ENCODE data around the gene LRRTM1.

The LRRTM1 gene

DNA sequence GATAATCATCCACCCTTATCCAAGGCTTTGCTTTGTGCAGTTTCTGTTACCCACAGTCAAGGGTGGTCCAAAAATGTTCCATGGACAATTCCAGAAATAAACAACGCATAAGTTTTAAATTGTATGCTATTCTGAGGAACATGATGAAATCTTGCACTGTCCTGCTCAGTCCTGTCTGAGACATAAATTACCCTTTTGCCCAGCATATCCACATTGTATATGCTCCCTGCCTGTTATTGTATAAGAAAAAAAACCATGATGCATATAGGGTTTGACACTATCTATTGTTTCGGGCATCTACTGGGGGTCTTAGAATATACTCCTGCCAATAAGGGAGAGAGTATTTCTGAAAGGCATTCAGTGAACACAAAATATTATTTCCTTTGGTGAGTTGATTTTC, 24.0 kb downstream of the LRRTM1 start:
- in situ Hi-C loops (cut with HindIII; ENCODE audit: low sequenced_read_pairs), result no loop called here
- no peak for DNase-seq (ENCODE audit: low read depth, low spot score)
- no peak overlapping the region for H3K4me3 ChIP-seq (ENCODE audit: low read depth, low read length)
- TF ChIP-seq, protein P1, sequence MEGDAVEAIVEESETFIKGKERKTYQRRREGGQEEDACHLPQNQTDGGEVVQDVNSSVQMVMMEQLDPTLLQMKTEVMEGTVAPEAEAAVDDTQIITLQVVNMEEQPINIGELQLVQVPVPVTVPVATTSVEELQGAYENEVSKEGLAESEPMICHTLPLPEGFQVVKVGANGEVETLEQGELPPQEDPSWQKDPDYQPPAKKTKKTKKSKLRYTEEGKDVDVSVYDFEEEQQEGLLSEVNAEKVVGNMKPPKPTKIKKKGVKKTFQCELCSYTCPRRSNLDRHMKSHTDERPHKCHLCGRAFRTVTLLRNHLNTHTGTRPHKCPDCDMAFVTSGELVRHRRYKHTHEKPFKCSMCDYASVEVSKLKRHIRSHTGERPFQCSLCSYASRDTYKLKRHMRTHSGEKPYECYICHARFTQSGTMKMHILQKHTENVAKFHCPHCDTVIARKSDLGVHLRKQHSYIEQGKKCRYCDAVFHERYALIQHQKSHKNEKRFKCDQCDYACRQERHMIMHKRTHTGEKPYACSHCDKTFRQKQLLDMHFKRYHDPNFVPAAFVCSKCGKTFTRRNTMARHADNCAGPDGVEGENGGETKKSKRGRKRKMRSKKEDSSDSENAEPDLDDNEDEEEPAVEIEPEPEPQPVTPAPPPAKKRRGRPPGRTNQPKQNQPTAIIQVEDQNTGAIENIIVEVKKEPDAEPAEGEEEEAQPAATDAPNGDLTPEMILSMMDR (IDR thresholded peaks at IDR 0.05; ENCODE audit: low read depth, low read length), result no peak

DNA sequence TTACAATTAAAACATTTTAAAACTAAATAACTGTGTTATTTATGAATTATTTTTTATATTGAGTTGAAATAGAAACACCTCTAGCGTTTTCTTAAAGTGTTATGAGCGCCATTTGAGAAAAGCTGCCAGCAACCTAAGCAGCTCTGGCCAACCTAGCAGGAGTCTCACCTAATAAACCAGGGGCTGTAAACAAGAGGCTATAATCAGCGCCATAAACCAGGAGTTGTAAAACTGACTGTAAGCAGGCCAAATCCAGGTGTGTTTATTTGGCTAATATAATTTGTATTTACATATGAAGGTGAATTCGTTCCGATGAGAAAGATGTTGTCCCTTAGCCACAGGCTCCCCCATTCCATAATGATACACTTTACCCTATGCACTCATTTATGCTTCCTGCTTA, 34.7 kb downstream of the LRRTM1 start:
- no peak overlapping the region for H3K4me3 ChIP-seq (ENCODE audit: low read depth, low read length)
- in situ Hi-C loops (cut with HindIII; ENCODE audit: low sequenced_read_pairs), result no loop called here
- DNase-seq (ENCODE audit: low read depth, low spot score), result no peak
- TF ChIP-seq, protein P1 (IDR thresholded peaks at IDR 0.05; ENCODE audit: low read depth, low read length), result no peak

- in situ Hi-C loops (cut with HindIII; ENCODE audit: low sequenced_read_pairs), result no loop called here
These were observed 38.3 kb downstream of the LRRTM1 start for GRCh38 chr2:80266231-80266630.

DNA sequence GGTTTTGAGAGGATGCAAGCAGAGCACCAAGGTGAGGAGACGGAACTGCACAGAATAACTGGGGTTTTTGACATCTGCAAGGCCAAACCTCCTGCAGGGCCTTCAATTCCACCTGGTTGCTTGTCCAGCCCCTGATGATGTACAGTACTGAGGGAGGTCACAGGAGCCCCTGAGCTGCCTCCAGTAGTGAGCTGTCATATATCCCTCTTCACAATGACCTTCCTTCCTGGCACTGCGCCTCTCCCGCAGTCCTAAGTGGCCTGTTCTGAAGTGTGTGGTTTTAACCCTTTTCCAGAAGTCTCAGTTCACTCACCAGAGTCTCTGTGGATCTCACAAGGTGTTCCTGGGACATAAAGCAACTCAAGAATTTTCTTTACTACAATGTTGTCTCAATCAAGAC, 45.3 kb downstream of the LRRTM1 start:
- no peak overlapping the region for H3K4me3 ChIP-seq (ENCODE audit: low read depth, low read length)
- DNase-seq (ENCODE audit: low read depth, low spot score), result no peak
- in situ Hi-C loops (cut with HindIII; ENCODE audit: low sequenced_read_pairs), result no loop called here
- TF ChIP-seq, protein P1 (IDR thresholded peaks at IDR 0.05; ENCODE audit: low read depth, low read length), result no peak

More at GRCh38 chr2:80266231-80266630, 38.3 kb downstream of the LRRTM1 start:
- H3K4me3 ChIP-seq (ENCODE audit: low read depth, low read length), result no peak overlapping the region
- TF ChIP-seq, protein P1 (IDR thresholded peaks at IDR 0.05; ENCODE audit: low read depth, low read length), result no peak
- no peak for DNase-seq (ENCODE audit: low read depth, low spot score)

GRCh38 chr2:80258793-80259192, 45.8 kb downstream of the LRRTM1 start:
- no peak overlapping the region for H3K4me3 ChIP-seq (ENCODE audit: low read depth, low read length)
- TF ChIP-seq, protein P1 (IDR thresholded peaks at IDR 0.05; ENCODE audit: low read depth, low read length), result no peak
- no peak for DNase-seq (ENCODE audit: low read depth, low spot score)
- in situ Hi-C loops (cut with HindIII; ENCODE audit: low sequenced_read_pairs), result no loop called here

DNA sequence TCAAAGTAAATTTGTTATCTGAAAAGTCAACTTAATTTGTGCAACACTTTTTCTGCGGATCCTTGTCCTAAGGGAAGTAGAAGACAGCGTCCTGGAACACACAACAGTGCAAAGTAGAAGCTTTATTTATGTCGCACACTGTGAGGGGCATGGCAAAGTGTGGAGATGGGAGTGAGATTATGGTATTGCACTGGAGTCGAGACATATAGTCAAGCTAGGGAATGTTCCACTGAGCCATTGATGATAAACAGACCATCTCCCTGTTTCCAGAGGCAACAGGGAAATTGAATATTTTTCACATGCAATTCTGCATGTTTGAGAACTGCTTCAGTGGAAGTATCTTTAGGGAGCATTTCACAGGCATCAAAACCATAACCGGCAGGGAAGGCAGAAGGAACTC, 46.2 kb downstream of the LRRTM1 start:
- no peak for DNase-seq (ENCODE audit: low read depth, low spot score)
- in situ Hi-C loops (cut with HindIII; ENCODE audit: low sequenced_read_pairs), result no loop called here

More for the DNA sequence above, 46.2 kb downstream of the LRRTM1 start:
- H3K4me3 ChIP-seq (ENCODE audit: low read depth, low read length), result no peak overlapping the region
- TF ChIP-seq, protein P1 (IDR thresholded peaks at IDR 0.05; ENCODE audit: low read depth, low read length), result no peak

All from astrocyte of the spinal cord (primary cell).